Ammon's horn (tissue), 1 donor: ENCODE data around the gene CYB5R4.
"Not testable (repeated sequence)": the region's sequence is repeated elsewhere in the genome, so short reads cannot be mapped to it uniquely, and the experiment has no call there.

Experiments
- DNase-seq: peaks from one replicate; pipeline ENCODE4 v3.0.0-alpha.2; 2016; ENCODE audit warnings: low spot score

CYB5R4 gene

GRCh38 chr6:83908813-83909212, 49.3 kb downstream of the CYB5R4 start:
- DNase-seq: no peak

GRCh38 chr6:83911278-83911677, 51.8 kb downstream of the CYB5R4 start:
- DNase-seq: no peak

- DNase-seq: no peak
Observed at GRCh38 chr6:83914953-83915352, 55.5 kb downstream of the CYB5R4 start.

GRCh38 chr6:83917001-83917400, 57.5 kb downstream of the CYB5R4 start:
- no peak for DNase-seq

- no peak for DNase-seq
Observed at GRCh38 chr6:83920017-83920416, 60.5 kb downstream of the CYB5R4 start.

GRCh38 chr6:83921315-83921714, 61.8 kb downstream of the CYB5R4 start:
- no peak for DNase-seq

GRCh38 chr6:83927470-83927869, 68.0 kb downstream of the CYB5R4 start:
- no peak for DNase-seq

GRCh38 chr6:83928286-83928685, 68.8 kb downstream of the CYB5R4 start:
- no peak for DNase-seq

- DNase-seq: not testable (repeated sequence)
Observed at GRCh38 chr6:83946201-83946833, 86.8 kb downstream of the CYB5R4 start.

GRCh38 chr6:83947983-83948382, 88.5 kb downstream of the CYB5R4 start:
- not testable (repeated sequence) for DNase-seq

- no peak for DNase-seq
Observed at GRCh38 chr6:83948851-83949250, 89.4 kb downstream of the CYB5R4 start.

GRCh38 chr6:83951423-83951822, 91.9 kb downstream of the CYB5R4 start:
- DNase-seq: not testable (repeated sequence)

GRCh38 chr6:83952830-83953229, 93.3 kb downstream of the CYB5R4 start:
- no peak for DNase-seq

- no peak for DNase-seq
Observed at GRCh38 chr6:83954371-83954770, 94.9 kb downstream of the CYB5R4 start.

- DNase-seq: no peak
Observed at GRCh38 chr6:83958241-83958685, 98.8 kb downstream of the CYB5R4 start.

GRCh38 chr6:83960664-83961063, 101.2 kb downstream of the CYB5R4 start:
- no peak for DNase-seq

GRCh38 chr6:83962582-83962981, 103.1 kb downstream of the CYB5R4 start:
- no peak for DNase-seq

GRCh38 chr6:83966539-83966938, 107.0 kb downstream of the CYB5R4 start:
- DNase-seq: no peak

GRCh38 chr6:83970582-83970981, 111.1 kb downstream of the CYB5R4 start:
- no peak for DNase-seq

GRCh38 chr6:83974409-83975050, 115.0 kb downstream of the CYB5R4 start:
- DNase-seq: no peak

GRCh38 chr6:83976037-83976755, 116.7 kb downstream of the CYB5R4 start:
- DNase-seq: no peak

- DNase-seq: no peak
Observed at GRCh38 chr6:83976871-83977270, 117.4 kb downstream of the CYB5R4 start.

GRCh38 chr6:83978324-83978734, 118.8 kb downstream of the CYB5R4 start:
- DNase-seq: no peak
